PC-9 (cell line): ENCODE data around the gene RUVBL2. TPM values are rescaled to one million over a fixed set of nuclear protein-coding genes. Genes with fewer than 3 reads are reported as not detected.
A peak's percentile ranks its signal among the peaks of the same experiment; 100 is the strongest.
"Not testable (repeated sequence)": the region's sequence is repeated elsewhere in the genome, so short reads cannot be mapped to it uniquely, and the experiment has no call there.

Experiments used
- BruUV-seq: library from RNA; stranded (reverse); fragments of 400-500 nt; replicated peaks from 2 replicates; lab custom pipeline; 2021; lab: Mats Ljungman, UMichigan
- CTCF ChIA-PET: fragments of 300-600 bp; sonication (Branson Sonifier 250); formaldehyde crosslinking; loops from one replicate; lab custom pipeline; 2022; ENCODE audit warnings: antibody characterized with exemption; lab: Charles Lee
- POLR2A ChIA-PET: fragments of 300-600 bp; sonication (Branson Sonifier 250); formaldehyde crosslinking; loops from one replicate; lab custom pipeline; 2022; ENCODE audit warnings: antibody characterized with exemption; ENCODE audit not compliant: unreplicated experiment; lab: Charles Lee
- DNase-seq, 2 experiments: peaks; one replicate each; pipeline versions ENCODE4 v3.0.0 to v3.0.0-alpha.2; 2015 to 2022; ENCODE audit warnings: mixed read lengths in 1 of 2
- H2AFZ ChIP-seq: fragments of 200-600 bp; sonication (generic); 2 replicates; pipeline ENCODE4 v1.8.1; 2017; ENCODE audit warnings: antibody characterized with exemption
- H3F3A ChIP-seq: fragments of 200-600 bp; sonication (generic); 2 replicates; pipeline ENCODE4 v1.8.1; 2017; ENCODE audit warnings: antibody characterized with exemption, mild to moderate bottlenecking, low read depth; ENCODE audit not compliant: insufficient read depth
- H3K27ac ChIP-seq: fragments of 200-600 bp; sonication (generic); 2 replicates; pipeline ENCODE4 v1.6.1; 2016; ENCODE audit warnings: mixed run types
- H3K27me3 ChIP-seq: fragments of 200-600 bp; sonication (generic); 2 replicates; pipeline ENCODE4 v1.6.1; 2016; ENCODE audit warnings: low read depth, mixed run types; ENCODE audit not compliant: insufficient read depth
- H3K36me3 ChIP-seq: fragments of 200-600 bp; sonication (generic); 2 replicates; pipeline ENCODE4 v1.6.1; 2016; ENCODE audit warnings: low read depth, mixed run types
- H3K4me1 ChIP-seq: fragments of 200-600 bp; sonication (generic); replicated peaks from 2 replicates; pipeline ENCODE4 v1.6.1; 2016; ENCODE audit warnings: mixed run types; ENCODE audit not compliant: insufficient read depth
- H3K4me2 ChIP-seq: fragments of 200-600 bp; sonication (generic); 2 replicates; pipeline ENCODE4 v1.6.1; 2017; ENCODE audit warnings: mixed run types
- H3K4me3 ChIP-seq: fragments of 200-600 bp; sonication (generic); 2 replicates; pipeline ENCODE4 v1.6.1; 2016; ENCODE audit warnings: mixed run types
- H3K79me2 ChIP-seq: fragments of 200-600 bp; sonication (generic); 2 replicates; pipeline ENCODE4 v1.6.1; 2017; ENCODE audit warnings: low read depth, mixed run types
- H3K9me2 ChIP-seq: fragments of 200-600 bp; sonication (generic); 2 replicates; pipeline ENCODE4 v1.8.1; 2017; ENCODE audit warnings: mild to moderate bottlenecking; ENCODE audit not compliant: insufficient read depth
- H3K9me3 ChIP-seq: fragments of 200-600 bp; sonication (generic); 2 replicates; pipeline ENCODE4 v1.8.1; 2016; ENCODE audit warnings: low read depth; ENCODE audit not compliant: insufficient read depth
- H4K20me1 ChIP-seq: fragments of 200-600 bp; sonication (generic); 2 replicates; pipeline ENCODE4 v1.8.1; 2017; ENCODE audit not compliant: insufficient read depth
- CTCF ChIP-seq: fragments of 200-600 bp; sonication (generic); conservative IDR thresholded peaks from 2 replicates; pipeline ENCODE4 v1.6.1; 2017; ENCODE audit warnings: mixed run types, antibody characterized with exemption, mild to moderate bottlenecking, moderate library complexity
- intact Hi-C: fragments of 100-400 bp; cut with micrococcal nuclease; formaldehyde crosslinking; loops from one replicate; pipeline ENCODE4 v1.10.0; 2022; ENCODE audit not compliant: unreplicated experiment
- total RNA-seq: library from RNA; stranded (reverse); gene quantifications from 2 replicates; pipeline ENCODE4 v1.2.3, GENCODE V29; 2021

Gene RUVBL2
- total RNA-seq, 1 experiment from 2014 or later = 179 TPM

- H3F3A ChIP-seq, H3K36me3 ChIP-seq, H3K27ac ChIP-seq, H3K4me3 ChIP-seq, H4K20me1 ChIP-seq, CTCF ChIA-PET, intact Hi-C loops, H2AFZ ChIP-seq, H3K4me1 ChIP-seq, H3K27me3 ChIP-seq, H3K9me3 ChIP-seq, H3K4me2 ChIP-seq, POLR2A ChIA-PET, H3K79me2 ChIP-seq, BruUV-seq, H3K9me2 ChIP-seq: not testable (repeated sequence)
- TF ChIP-seq CTCF = peak; percentile 90
- peak; percentile 59 to 63 for DNase-seq
These were observed 38.1 kb downstream of the RUVBL2 start, which contains the start of gene CGB2 for GRCh38 chr19:49031642-49032301. Gene CGB2, plus strand, starts transcription at chr19:49031890. Its CDS starts 206 bp downstream, at chr19:49032096.

GRCh38 chr19:49036815-49037214 lies 43.1 kb downstream of the RUVBL2 start, which contains the start of gene CGB1:
Gene CGB1, minus strand, starts transcription at chr19:49036895. Its CDS starts 184 bp downstream, at chr19:49036711.
- BruUV-seq, H3K4me3 ChIP-seq, H3K9me2 ChIP-seq, H4K20me1 ChIP-seq, H3K9me3 ChIP-seq, H3K27ac ChIP-seq, POLR2A ChIA-PET, intact Hi-C loops, H3K79me2 ChIP-seq, H3K4me2 ChIP-seq, H3K27me3 ChIP-seq, H2AFZ ChIP-seq, CTCF ChIA-PET, H3K36me3 ChIP-seq: not testable (repeated sequence)
- DNase-seq = peak in 1 of 2 experiments; percentile 67
- TF ChIP-seq CTCF = peak; percentile 99
- H3K4me1 ChIP-seq = peaks cover 22% of the 10 kb centered on the region
- H3F3A ChIP-seq = peaks cover 11% of the 10 kb centered on the region; the same call in 1 of the 2 replicates

- H3K79me2 ChIP-seq, H3K36me3 ChIP-seq, DNase-seq, CTCF ChIA-PET, H2AFZ ChIP-seq, H3K27me3 ChIP-seq, H3K9me3 ChIP-seq, H3K4me3 ChIP-seq, intact Hi-C loops, H3K9me2 ChIP-seq, H4K20me1 ChIP-seq, POLR2A ChIA-PET, H3K27ac ChIP-seq: not testable (repeated sequence)
- BruUV-seq = TSS peak; percentile 68
- Histone ChIP-seq H3K4me1 (peaks cover 30% of the 10 kb centered on the region), H3F3A (peaks cover 11% of the 10 kb centered on the region; the same call in 1 of the 2 replicates), H3K4me2 (peak overlapping the region; percentile 38)
These were observed 44.4 kb downstream of the RUVBL2 start for GRCh38 chr19:49038111-49038510.

GRCh38 chr19:49038557-49039276 lies 45.0 kb downstream of the RUVBL2 start:
- peaks cover 11% of the 10 kb centered on the region; the same call in 1 of the 2 replicates for H3F3A ChIP-seq
- intact Hi-C loops, H3K79me2 ChIP-seq, H3K4me3 ChIP-seq, CTCF ChIA-PET, H3K9me2 ChIP-seq, H3K27me3 ChIP-seq, H3K9me3 ChIP-seq, H2AFZ ChIP-seq, BruUV-seq, H3K27ac ChIP-seq, H4K20me1 ChIP-seq, H3K36me3 ChIP-seq: not testable (repeated sequence)
- peaks cover 30% of the 10 kb centered on the region for H3K4me1 ChIP-seq
- H3K4me2 ChIP-seq = peak overlapping the region; percentile 38
- peak; percentile 83 to 85 for DNase-seq
- POLR2A ChIA-PET = interaction anchor here (0.6 kb wide), 1 partner anchor 603 kb away, joined by 5 read pairs; no protein-coding TSS in a partner anchor

- H3K9me3 ChIP-seq, H3K79me2 ChIP-seq, H3K4me2 ChIP-seq, H4K20me1 ChIP-seq, H3K4me3 ChIP-seq, BruUV-seq, H3K9me2 ChIP-seq, intact Hi-C loops, H3K27ac ChIP-seq, H3K27me3 ChIP-seq, H2AFZ ChIP-seq, DNase-seq, H3K36me3 ChIP-seq: not testable (repeated sequence)
- Histone ChIP-seq H3F3A (peaks cover 11% of the 10 kb centered on the region; the same call in 1 of the 2 replicates), H3K4me1 (peaks cover 30% of the 10 kb centered on the region)
- POLR2A ChIA-PET = interaction anchor here (0.7 kb wide), 1 partner anchor 394 kb away, joined by 7 read pairs; no protein-coding TSS in a partner anchor
- CTCF ChIA-PET = interaction anchor here (0.9 kb wide), 1 partner anchor 16 kb away, joined by 5 read pairs; no protein-coding TSS in a partner anchor
These were observed 46.0 kb downstream of the RUVBL2 start for GRCh38 chr19:49039736-49040135.
